ENCODE measurements around the gene DIAPH1. TPM values are rescaled to one million over a fixed set of nuclear protein-coding genes. Genes with fewer than 3 reads are reported as not detected.
A peak's percentile ranks its signal among the peaks of the same experiment; 100 is the strongest.

Gene DIAPH1
- total RNA-seq, 1 experiment from 2014 or later: 117 TPM

DNA sequence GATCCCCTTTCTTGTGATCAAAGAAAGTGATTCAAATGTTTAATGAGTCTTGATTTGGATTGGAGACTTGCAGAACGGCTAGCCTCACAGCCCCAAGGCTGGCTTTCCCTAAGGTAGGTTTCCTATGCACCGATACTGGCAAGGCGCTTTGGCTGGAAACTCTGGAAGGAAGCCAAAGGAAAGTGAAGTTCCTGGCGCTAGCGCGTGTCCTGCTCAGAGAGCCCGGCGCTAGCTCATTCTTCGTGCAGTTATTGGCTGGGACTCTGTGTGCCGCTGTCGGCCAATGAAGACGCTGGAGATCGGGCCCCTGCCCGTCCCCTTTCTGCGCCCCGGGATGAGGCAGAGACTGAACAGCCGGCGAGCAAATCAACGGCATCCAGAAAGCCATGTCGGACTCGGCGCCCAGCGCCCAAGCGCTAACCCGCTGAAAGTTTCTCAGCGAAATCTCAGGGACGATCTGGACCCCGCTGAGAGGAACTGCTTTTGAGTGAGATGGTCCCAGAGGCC is 143.1 kb downstream of the DIAPH1 start, which contains the start of gene PCDHGC3:
Gene PCDHGC3 (plus strand): TSS at position 342 of the 507 bp plus-strand sequence. CDS start 151 bp downstream, at position 493.
- H3K4me1 Mint-ChIP-seq: peaks cover 23 to 30% of the 10 kb centered on the region in 2 experiments
- Histone ChIP-seq H4K91ac (ENCODE audit: insufficient read length, low read depth, low read length) (no peak within 1 kb of the TSS), H3K23me2 (ENCODE audit: insufficient read length, low read depth, low read length, poor library complexity, severe bottlenecking) (peaks cover 17% of the 10 kb centered on the region), H2AK5ac (ENCODE audit: insufficient read length, low read length) (no peak within 1 kb of the TSS), H3K4ac (ENCODE audit: low read depth, low read length) (no peak within 1 kb of the TSS), H2BK20ac (ENCODE audit: low read depth, low read length, poor library complexity, severe bottlenecking) (no peak within 1 kb of the TSS), H3K18ac (ENCODE audit: insufficient read length, low read depth, low read length) (no peak within 1 kb of the TSS), H4K8ac (replicated peaks; ENCODE audit: insufficient read length, low read depth, low read length) (no peak within 1 kb of the TSS), H3K27ac (ENCODE audit: insufficient read length, low read depth, low read length) (no peak within 1 kb of the TSS), H3K79me1 (ENCODE audit: insufficient read depth, low read depth, low read length, poor library complexity, severe bottlenecking) (no peaks in the 10 kb centered on the region), H4K5ac (ENCODE audit: insufficient read length, low read depth, low read length) (no peak within 1 kb of the TSS), H3K4me1 (ENCODE audit: insufficient read depth, low read length) (0 out of 2 replicates have a peak, but pooled peaks cover 2% of the 10 kb centered on the region), H4K20me1 (ENCODE audit: control insufficient read depth, insufficient read depth, insufficient read length) (no peaks in the 10 kb centered on the region), H2BK5ac (ENCODE audit: insufficient read length, low read length) (no peak within 1 kb of the TSS), H2AFZ (ENCODE audit: low read length) (no peak within 1 kb of the TSS), H3T11ph (ENCODE audit: low read length) (no peak within 1 kb of the TSS), H3K79me2 (ENCODE audit: insufficient read depth, low read length) (no peaks in the 10 kb centered on the region), H2BK120ac (ENCODE audit: low read depth, low read length, poor library complexity, severe bottlenecking) (no peak within 1 kb of the TSS), H3K4me2 (ENCODE audit: insufficient read depth, insufficient read length, low read length) (peak within 1 kb of the TSS; percentile 95), H2BK15ac (ENCODE audit: low read depth, low read length) (no peak within 1 kb of the TSS), H3K14ac (ENCODE audit: insufficient read depth, low read length) (peak within 1 kb of the TSS; percentile 54; the same call in 1 of the 2 replicates), H3K9ac (ENCODE audit: extremely low read depth, insufficient read length, low read length) (peak within 1 kb of the TSS; percentile 42), H3K23ac (ENCODE audit: insufficient read length, low read depth, low read length) (no peak within 1 kb of the TSS), H3K56ac (ENCODE audit: insufficient read length, low read depth, low read length) (no peak within 1 kb of the TSS), H3K9me3 (ENCODE audit: control insufficient read depth, low read depth, low read length) (peaks cover 5% of the 10 kb centered on the region), H3K27me3 (ENCODE audit: insufficient read depth, low read length) (peaks cover 15% of the 10 kb centered on the region), H2BK12ac (ENCODE audit: insufficient read length, low read depth, low read length) (no peak within 1 kb of the TSS)
- peaks cover 33% of the 10 kb centered on the region for H3K27me3 Mint-ChIP-seq (ENCODE audit: low read depth)
- H3K4me3 Mint-ChIP-seq: peak within 1 kb of the TSS; percentile 92 to 97
- TF ChIP-seq, protein P1, sequence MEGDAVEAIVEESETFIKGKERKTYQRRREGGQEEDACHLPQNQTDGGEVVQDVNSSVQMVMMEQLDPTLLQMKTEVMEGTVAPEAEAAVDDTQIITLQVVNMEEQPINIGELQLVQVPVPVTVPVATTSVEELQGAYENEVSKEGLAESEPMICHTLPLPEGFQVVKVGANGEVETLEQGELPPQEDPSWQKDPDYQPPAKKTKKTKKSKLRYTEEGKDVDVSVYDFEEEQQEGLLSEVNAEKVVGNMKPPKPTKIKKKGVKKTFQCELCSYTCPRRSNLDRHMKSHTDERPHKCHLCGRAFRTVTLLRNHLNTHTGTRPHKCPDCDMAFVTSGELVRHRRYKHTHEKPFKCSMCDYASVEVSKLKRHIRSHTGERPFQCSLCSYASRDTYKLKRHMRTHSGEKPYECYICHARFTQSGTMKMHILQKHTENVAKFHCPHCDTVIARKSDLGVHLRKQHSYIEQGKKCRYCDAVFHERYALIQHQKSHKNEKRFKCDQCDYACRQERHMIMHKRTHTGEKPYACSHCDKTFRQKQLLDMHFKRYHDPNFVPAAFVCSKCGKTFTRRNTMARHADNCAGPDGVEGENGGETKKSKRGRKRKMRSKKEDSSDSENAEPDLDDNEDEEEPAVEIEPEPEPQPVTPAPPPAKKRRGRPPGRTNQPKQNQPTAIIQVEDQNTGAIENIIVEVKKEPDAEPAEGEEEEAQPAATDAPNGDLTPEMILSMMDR (conservative IDR thresholded peaks at IDR 0.05): peak; percentile 31; the same call in 2 of the 3 replicates
- peak; percentile 94 for DNase-seq
- WGBS (ENCODE audit: extremely low coverage, insufficient read length, low lambda C conversion rate): no CpG with 5 or more reads among the region's 28 CpGs
- H3K27ac Mint-ChIP-seq: peak within 1 kb of the TSS; percentile 75 to 95 (median 81)
- peaks cover 0 to 21% (median 8%) of the 10 kb centered on the region in 3 experiments; a peak in 4 of 7 replicates for H3K36me3 Mint-ChIP-seq (ENCODE audit: insufficient read depth in 1 of 3, low read depth in 3 of 3)
- peaks cover 0 to 23% of the 10 kb centered on the region in 2 experiments; a peak in 4 of 5 replicates for H3K9me3 Mint-ChIP-seq

Measured in H9 (cell line).